ENCODE measurements around the gene CCDC50.

The CCDC50 gene

DNA sequence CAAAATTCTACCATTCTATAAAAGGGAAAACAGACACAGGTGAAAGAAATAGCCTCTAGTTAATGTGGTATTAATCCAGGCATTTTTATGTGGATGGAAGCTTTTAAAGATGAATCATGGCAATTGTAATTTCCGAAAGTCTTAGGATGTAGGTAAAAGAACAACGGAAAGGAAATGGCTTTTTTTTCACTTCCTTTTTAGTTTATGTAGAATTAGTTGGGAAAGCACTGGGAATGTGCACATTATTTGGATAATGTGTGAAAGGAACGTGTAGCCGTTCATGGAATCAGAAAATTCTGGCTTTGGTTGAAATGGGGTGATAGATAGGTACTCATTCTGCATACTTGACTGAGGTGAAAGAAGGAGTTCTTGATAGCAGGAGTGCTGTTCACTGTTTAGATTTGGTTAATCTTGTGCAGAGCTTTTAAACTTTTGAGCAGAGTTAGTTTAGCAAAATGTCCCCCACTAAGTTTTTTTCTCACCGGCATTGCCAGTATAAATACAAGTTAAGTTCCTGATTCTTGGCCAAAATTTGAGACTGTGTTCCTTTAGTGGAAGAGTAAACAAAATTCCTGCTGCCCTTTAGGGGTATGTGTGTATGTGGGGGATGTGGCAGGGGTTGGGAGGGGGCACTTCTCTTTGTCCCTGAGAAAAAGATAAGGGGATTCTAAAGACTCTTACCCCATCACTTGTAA lies 21.3 kb downstream of the CCDC50 start:
- DNase-seq = no peak

DNA sequence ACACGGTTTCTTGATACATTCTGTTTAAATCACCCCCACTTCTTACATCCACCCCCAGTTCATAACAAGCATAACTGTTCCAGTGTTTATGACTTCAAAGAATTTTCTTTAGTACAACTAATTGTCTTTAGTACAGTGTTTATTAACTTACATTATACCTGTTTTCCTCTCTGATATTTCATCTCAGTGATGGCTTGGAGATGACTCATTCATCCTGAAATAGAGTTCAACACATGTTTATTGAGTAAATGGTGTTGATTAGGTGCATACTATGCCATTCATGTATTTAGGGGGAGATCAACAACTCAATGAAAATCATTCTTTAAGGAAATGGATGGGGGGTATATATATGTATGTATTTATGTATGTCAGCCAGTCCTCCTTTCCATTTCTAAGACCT lies 22.8 kb downstream of the CCDC50 start:
- DNase-seq = no peak

DNA sequence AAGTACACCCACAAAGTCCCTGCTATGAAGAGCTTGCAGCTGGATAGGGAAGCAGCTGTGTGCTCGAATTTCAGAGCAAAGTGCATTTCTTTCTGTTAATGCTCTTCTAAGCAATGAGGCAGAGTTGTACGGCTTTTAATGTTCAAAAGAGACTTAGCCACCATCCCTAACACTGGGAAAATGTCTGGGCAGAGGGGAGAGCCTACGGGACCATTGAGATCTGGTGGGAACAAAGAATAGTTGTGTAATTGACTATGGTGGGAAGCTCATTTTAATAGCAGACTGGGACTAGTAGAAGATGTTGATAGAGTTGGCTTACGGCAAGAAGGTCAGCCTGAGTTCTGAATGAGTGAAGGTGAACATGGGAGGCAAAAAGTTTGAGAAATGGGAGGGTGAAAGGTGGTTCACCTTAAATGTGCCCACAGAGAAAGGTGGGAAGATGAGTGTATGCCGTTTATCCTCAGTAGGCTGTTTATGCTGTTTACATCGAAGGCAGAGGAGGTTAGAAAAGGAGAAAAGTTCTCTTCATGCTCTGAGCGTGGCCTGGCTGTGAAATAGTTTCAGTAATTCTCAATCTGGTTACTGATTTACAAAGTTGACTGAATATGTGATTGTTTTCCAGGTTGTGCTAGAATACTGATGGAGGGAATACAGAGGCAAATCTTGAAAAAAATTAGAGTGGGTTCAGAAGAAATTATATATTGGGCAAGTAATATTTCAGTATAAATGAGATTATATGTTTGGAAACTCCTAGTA lies 24.0 kb downstream of the CCDC50 start:
- DNase-seq = no peak

DNA sequence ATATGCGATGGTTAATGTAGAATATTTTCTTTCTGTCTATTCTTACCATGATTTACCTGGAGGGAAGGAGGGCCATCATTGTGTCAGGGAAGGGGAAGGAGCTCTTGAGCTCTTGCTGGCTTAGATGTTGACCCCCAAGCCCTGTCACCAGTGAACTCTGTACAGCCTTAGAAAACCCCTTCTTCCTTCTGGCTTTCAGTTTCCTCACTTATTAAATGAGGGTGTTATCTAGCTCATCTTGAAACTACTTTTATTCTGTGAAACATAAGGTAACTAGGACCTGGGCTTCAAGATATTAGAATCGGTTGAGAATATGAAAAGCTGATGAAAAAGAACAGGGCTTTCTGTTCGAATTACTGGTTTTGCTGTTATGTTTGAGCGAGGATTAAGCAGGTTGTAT lies 26.2 kb downstream of the CCDC50 start:
- no peak for DNase-seq

DNA sequence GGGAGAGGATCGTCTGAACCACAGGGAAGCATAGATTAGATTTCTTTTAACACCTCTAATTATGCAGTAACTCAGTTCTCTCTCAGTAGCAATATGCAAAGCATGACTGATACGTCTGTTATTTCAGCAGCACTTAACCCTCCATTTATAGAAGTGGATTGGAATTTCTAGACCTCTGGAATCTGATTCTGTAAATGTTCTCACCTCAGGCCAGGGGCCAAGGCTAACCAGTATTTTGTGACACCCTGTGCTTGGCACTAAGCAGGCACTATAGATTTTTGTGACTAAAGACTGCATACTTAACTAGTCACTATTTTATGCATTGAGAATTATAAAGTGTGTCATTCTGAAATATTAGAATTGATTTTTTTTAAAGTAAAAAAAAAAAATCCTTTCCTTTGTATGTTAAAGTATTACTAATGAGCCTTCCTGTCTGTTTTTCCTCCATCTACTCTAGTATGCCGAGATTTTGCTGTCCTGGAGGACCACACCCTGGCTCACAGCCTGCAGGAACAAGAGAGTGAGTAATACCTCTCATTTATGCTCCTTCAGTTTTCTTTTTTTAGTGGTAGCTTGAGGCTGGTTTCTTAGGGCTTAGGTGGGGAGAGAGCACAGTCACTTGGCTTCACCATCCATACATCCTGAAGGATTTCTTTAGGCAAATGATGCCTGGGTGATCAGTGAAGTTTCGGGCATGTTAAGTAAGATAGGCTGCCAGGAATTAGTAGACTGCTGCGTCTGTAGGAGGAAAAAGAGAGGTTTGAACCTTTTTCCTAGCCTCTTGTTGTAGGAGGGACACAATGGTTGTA lies 27.6 kb downstream of the CCDC50 start:
- DNase-seq = peak; percentile 42

DNA sequence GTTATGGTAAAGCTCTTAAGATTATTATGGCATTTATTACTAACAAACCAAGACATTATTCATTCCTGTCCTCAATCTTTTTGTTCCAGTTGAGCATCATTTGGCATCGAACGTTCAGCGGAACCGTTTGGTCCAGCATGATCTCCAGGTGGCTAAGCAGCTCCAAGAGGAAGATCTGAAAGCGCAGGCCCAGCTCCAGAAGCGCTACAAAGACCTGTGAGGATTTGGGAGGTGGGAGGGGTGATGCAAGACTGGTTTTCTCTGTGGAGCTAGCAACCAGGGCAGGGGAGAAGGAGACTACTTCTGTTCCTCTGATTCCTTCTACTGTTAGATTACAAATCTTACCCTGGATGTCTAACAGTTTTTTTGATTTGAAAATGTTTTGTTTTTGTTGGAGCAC lies 28.7 kb downstream of the CCDC50 start:
- no peak for DNase-seq

DNA sequence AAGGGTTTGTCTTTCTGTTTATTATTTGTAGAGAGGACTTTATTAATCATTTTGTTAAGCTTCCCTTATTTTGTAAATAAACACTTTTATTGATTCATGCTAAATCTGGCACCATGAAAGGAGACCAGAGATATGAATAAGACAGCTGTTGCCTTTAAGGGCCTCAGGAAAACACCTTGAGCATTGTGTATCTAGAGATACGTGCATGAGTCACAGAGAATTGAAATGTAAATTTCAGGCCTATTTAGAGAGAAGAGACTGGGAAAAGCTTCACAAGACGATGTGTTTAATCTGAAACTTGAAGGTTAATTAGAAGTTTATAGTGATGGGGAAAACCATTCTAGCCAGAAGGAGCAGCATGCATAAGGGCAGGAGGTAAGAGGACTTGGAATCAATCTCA lies 29.7 kb downstream of the CCDC50 start:
- DNase-seq = no peak

DNA sequence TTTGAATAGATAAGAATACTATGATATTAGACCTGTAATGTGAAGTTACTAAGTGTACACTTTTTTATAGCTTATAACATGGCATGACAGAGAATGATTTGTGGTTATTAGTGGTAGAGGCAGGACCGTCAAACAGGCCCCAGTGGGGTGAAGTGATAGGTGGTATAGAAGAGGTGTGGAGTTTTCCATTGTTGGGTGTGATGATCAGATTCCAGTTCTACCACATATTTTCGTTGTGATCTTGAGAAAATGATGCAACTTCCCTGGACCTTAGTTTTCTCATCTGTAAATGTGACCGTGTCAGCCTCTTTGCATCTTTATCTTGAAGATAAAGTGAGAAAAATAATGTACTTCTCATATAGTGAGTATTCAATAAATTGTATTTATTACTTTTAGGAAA lies 31.4 kb downstream of the CCDC50 start:
- no peak for DNase-seq

DNA sequence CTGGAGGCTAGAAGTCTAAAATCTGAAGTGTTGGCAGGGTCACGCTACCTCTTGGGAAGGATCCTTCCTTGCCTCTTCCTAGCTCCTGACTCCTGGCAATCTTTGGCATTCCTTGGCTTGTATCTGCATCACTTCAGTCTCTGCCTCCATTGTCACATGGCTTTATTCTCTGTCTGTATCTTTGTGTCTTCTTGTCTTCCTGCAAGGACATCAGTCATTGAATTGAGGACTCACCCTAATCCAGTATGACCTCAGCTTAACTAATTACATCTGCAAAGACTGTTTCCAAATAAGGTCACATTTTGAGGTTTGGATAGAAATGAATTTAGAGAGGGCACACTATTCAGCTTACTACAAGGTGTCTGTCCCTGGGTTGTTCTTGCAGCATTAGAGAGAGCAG lies 32.3 kb downstream of the CCDC50 start:
- no peak for DNase-seq

DNA sequence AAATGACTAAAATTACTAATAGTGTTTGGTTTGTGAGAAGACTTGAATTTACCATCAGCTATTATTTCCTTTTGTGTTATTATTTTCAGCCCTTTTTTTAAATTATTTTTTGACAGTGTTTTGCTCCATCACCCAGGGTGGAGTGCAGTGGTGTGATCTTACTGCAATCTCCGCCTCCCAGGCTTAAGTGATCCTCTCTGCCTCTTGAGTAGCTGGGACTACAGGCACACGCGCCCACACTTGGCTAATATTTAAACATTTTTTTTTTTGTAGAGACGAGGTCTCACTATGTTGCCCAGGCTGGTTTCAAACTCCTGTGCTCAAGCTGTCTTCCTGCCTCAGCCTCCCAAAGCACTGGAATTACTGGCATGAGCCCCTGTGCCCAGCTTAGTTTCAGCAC lies 32.8 kb downstream of the CCDC50 start:
- DNase-seq = no peak

DNA sequence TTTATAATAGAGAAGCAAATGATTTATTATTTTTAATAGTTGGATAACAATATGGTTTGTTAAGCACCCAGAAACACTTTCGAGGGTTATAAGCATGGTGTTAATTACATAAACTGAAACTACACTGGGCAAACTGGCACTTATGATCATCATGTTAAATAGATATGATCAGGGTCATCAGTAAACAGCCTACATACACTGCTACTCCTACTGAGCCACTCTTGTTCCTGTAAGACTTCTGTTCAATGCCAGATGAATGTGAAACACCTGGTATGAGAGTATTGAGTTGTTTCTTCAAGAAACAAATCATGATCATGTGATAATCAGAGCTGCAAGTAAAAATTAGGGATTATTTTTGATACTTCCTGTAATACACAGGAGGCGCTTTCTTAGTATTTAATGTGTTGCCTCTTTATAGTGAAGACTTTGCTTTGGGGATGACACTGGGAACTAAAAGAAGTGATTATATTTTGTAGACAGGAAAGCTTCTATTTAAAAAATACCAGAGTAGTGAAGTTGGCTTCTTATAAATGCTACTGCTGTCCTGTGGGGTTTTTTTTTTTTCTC lies 33.4 kb downstream of the CCDC50 start:
- no peak for DNase-seq

DNA sequence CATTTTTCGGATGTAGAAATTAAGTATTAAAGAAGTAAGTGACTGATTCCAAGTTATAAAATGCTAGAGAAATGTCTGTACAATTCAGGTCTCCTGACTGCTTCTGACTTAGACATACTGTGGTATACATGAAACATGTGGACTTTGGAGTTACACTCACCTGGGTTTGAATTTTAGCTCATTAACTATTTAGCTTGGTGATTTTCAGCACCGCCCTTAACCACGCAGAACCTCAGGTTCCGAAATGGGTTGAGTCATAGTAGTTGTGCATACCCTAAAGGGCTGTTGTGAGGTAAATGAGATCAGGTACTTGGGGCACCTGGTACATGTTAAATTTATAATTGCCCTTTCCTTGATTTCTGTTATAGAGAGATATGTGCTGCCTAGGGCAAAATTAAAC lies 34.0 kb downstream of the CCDC50 start:
- DNase-seq = no peak

DNA sequence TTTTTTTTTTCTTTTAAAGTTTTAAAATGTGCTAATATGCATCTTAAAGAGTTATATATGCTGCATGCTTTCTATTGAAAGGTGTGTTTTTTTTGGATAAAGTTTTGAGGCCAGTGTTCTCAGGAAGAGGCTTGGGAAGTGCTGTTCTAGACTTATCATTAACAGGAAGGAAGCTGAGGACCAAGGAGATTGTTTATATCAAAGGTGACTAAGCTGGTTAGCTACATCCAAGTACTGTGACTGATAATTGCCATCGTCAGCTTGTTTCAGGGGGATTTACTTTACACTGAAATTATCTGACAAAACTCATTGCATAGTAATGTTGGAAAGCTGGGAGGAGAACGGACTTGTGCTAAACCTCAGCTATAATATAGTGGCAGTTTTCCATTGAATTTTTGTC lies 37.5 kb downstream of the CCDC50 start:
- DNase-seq = no peak

DNA sequence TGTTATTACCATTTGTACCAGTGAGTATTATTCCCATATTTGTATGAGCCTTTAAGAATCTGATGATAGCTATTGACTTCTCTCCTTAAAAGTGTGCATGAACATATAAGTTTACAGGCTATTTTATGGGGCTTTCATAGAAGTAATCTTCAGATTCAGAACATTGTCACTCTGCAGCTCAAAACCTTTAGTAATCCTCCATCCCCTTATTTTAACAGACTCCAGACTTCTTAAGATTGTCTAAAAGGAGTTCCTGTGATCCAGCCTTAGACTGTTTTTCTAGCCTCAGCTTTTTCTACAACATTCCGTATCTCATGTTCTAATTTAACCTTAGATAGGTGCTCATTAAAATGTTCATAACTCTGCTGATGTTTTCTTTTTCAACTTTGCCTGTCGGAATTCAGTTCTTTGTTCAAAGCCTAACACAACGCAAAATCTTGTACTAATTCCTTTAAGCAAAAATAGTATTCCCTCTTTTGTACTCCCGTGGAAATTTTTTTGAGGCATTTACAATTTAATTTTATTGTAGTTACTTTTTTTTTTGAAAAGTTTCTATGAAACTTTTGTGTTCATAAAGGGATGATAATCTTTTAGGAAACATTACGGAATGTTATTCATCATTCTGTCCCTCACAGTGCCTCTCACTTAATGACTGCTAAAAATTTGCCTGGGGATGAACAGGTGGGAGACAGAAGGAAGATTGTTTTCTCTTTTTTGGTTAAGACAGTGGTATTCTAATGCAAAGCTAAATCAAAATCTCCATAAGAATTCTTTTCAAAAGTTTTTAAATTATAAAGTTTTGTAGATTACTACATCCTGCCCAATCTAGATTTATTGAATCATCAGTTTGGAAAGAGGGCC lies 39.8 kb downstream of the CCDC50 start:
- no peak for DNase-seq

DNA sequence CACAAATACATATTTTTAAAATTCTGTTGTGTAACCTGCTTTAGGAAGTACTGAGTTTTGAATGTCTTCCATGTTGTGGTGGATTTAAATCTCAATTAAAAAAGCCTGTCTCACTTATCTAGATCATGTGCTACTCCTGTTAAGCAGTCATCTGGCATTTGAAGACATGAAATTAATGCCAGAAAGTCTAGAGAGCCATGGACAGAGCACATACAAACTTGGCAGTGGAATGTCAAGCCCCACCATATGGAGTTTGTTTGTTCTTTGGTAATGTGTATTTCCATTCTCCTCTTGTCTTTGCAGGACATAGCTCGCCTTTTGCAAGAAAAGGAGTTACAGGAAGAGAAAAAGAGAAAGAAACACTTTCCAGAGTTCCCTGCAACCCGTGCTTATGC lies 40.4 kb downstream of the CCDC50 start:
- DNase-seq = peak; percentile 62

DNA sequence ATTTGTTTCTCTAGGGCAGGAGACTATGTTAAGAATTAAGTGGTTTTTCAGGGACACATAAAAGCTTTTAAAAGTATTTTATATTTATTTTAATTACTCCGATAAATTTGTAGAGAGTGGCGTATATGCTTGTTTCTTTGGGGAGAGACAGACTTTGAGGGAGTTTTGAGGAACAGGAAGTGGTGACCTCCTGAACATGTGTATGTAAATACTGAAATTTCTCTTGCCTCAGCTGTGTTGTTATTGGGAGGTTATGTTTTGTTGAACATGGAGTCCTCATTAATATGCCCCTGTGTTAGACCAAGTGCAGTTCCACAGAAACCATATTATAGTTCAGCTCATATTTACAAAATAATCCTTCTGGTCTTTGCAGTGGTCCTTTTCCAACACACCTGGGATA lies 42.9 kb downstream of the CCDC50 start:
- no peak for DNase-seq

DNA sequence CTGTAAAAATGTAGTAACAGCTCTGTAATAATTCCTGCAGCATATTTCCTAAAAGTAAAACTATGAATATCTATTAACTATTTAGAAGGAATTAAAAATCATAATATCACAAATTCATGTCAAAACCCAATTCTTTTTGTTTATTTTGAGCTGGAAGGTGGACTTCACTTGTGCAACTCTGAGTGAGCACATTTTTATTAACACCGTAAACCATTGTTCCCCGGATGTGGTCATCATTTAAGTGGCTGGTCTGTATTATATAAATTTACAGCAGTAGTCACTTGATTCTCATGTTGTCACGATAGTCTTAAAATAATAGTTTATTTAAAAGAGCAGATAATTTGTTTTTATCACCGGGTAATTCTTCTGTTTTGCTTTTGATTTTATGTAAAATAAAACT lies 44.1 kb downstream of the CCDC50 start:
- no peak for DNase-seq

DNA sequence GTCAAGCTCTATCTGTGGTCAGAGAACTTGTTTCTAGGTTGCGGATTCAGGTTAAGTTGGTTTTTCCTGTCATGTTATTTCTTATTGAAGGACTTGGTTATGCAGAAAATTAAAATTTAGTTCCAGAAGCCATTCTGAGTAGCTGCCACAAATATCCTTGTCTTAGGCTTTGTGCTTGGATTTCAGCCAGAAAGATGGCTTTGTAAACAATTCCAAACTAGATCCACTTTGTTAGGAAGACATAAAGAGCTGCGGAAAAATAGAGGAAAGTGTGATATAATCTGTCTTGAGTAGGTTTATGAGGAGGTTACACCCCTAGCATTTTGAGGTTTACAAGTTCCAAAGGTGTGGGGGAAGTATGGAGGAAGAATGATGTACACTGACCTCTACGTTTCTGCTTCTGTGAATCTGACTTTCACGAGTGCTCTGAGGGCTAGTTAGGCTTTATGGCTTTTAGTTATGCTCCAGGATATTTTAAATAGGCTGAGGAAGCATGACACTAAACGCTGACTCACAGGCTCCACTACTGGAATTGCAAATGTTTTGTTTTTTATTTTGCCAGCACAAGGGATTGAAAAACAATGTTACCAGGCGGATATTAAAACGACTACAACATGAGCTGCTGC lies 47.4 kb downstream of the CCDC50 start:
- DNase-seq = no peak

DNA sequence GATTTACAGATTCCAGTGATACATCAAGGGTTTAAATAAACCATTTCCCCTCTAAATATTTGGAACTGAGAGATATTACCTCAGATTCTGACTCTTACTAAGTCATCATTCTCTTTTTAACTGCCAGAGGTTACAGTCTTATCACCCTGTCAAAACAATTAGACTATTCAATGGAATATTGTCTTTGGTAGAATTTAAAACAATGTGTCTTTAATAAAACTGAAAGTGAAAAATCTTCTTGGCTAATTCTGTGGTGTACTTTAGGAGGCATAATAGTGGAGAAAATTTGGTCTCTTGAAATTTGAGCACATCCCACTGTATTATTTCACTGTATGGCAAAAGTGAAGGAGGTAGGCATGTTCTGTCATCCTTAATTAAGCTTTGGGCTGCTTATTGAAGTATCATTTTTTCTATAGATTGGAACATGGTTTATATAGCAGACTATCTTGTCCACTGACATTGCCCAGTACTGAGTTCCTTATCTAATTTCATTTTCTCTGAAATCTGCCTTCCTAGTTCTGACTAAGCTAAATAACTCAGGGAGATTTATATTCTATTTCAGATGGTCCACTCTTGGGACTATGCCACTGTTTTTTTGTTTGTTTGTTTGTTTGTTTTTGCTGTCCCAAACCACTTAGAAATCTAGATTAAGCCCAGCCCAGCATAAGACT lies 49.1 kb downstream of the CCDC50 start:
- DNase-seq = no peak

DNA sequence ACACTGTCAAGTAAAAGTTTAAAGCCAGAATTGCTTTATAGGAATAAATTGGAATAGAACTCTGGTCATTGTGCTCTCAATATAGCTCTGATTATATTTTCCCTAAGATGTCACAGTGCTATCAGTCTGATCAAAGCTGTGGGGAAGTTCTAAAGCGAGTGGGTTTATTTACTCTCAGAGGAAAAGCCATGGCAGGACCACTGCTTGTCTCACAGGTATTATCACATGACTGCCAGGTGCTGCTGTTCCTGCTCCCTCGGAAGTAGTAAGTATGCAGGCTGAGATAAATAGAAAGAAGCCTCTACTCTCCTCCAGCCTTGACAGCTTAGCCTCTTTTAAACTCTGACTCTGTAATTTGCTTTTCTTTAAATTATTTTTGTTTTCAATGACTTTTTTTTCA lies 50.3 kb downstream of the CCDC50 start:
- no peak for DNase-seq

DNA sequence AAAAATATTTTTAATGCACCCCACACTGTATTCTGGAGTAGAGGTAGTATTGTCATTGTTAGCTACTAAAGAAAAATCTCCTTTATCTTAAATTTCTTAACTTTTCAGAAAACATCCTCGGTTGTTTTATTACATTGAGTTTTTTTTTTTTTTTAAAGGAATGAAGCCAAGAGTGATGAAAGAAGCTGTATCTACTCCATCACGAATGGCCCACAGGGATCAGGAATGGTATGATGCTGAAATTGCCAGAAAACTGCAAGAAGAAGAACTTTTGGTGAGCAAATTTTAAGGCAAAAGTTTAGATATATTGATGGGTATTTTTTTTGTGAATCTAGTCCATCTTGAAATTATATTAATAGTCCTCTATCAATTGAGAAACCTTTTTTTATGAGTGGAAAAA lies 50.8 kb downstream of the CCDC50 start:
- no peak for DNase-seq

DNA sequence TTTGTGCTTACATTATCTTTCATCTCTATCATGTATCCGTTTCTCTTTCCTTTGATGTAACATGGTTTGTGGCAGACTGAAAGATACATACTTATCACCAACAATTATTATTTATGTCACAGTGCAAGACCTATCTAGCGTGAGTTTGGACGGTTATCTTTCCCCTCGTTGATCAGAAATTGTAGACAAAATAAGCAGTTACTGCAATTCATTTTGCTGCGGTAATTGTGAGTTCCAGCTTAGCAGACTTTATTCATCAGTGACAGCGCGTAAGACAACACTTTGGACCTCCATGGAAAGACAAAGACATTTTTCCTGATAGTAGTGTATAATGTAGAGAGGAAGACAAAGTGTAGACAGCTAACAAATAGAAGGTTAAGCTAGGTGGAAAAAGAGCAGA lies 52.1 kb downstream of the CCDC50 start:
- DNase-seq = no peak

All from NCI-H69 (cell line).